Measurements from ENCODE around the gene SEL1L2.
A peak's percentile ranks its signal among the peaks of the same experiment; 100 is the strongest.

Gene SEL1L2

DNA sequence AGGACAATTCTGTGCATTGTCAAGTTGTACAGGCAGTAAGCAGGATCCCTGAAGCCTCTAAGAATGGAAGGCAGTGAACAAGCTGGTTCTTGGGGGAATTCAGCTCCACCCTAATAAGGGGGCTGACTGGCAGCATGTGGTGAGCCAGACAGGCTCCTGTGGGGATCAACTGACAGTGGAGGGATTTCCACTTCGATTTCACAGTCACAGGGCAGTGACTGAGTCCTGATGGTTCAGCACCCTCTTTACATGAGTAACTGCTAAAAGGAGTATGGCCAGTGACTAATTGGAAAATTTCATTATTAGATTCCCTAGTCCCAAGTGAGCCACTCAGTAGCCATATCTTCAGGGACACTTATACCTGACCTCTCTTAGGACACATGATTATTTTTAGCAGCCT is 127.2 kb downstream of the SEL1L2 start:
- DNase-seq: no peak

DNA sequence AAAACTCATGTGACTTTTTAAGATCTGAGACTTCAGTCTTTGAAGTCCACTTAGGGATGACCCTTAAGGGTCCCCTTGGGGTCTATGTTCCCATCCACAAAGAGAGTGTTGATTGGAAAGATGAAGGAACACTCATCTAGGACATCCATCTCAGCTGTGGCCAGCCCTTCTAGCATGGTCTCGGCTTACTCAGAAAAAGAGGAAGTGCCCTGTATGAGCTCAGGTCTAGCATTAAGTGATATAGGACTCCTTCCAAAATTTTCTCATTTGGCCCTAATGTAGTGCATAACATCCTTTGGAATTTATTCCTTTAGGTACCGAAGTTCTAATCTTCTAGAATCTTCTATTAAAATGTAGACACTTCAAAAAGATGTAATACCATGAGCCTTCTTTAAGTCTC is 128.2 kb downstream of the SEL1L2 start:
- no peak for DNase-seq

DNA sequence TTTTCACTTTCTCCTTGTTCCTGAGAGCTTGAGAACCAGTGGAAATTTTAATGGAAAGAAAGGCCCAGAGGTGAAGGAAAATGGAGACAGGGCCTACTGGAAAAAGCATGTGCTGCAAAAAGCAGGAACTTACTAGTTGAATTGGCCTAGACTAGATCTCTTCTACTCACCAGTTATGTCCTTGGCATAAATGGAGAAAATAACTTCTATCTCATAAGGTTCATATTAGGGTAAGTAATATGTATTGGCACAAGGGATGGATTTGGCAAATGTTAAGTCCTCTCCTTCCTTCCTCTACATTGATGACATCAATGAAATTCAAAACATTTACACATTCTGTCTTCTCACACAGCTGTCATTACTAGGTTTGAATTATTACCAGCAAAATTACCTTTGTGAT is 131.5 kb downstream of the SEL1L2 start:
- no peak for DNase-seq

DNA sequence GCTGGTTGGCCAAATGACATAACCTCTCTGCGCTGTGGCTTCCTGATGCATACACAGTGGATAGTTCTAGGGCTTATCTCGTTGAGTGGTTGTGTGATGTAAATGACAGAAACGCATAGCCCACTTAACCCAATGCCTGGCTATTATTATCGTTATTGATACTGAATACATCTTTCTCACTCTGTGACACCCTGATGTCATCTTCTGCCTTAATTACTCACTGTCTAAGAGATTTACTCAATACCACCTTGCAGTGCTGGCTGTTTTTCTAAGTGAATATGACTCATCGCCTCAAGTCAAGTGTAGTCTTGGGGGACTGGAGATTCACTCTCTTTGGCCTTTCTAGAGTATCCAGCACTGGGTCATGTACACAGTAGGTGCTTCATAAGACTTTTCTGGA is 132.0 kb downstream of the SEL1L2 start:
- DNase-seq: no peak

DNA sequence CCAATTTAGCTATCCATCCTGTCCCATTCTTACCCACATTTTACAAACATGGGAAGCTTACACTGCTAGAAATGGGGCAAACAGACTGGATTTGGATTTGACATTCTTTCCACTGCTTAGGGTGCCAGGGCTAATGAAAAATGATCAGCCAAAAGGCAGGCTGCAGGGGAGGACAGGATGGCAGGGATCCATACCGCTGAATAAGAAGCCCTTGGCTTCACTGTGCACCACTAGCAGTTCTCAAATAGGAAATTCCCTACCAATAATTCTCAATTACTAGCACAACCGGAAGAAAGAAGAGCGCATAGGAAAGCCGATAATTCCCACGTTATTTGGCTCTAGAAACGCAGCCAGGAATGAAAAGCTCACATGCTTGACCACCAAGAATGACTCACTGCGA is 132.5 kb downstream of the SEL1L2 start:
- no peak for DNase-seq

DNA sequence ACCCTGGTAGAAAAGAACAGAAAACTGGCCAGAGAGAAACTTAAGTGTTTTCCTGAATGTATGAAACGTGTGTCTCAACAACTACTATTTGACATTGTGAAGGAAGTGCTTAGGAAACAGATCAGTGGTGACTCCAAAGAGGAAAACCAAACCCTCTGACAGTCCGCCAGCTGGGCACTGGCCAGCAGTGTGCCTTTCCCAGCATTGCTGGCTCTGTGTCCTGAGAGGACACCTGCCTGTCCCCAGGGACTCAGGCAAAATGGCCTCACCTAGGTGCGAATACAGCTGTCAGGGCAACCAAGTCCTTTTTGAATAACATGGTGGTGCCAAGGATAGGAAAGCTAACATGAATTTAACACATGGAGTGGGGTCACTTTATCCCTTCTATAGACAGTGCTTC is 133.1 kb downstream of the SEL1L2 start:
- DNase-seq: no peak

DNA sequence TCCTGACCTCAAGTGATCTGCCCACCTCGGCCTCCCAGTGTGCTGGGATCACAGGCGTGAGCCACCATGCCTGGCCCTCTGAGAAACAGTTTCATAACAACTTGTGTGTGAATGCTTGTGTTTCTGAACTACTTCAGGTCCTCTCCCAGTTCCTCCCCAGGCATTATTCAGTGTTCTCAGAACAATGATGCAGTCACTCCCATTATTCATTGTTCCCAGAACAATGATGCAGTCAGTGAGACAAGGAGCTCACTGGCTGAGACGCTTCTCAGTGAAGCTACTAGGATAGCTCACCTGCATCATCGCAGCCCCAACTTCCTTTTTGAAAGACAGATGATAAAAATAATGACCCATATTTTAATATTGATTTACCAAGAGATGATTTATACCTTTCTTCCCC is 134.1 kb downstream of the SEL1L2 start:
- peak; percentile 15 to 63 for DNase-seq

DNA sequence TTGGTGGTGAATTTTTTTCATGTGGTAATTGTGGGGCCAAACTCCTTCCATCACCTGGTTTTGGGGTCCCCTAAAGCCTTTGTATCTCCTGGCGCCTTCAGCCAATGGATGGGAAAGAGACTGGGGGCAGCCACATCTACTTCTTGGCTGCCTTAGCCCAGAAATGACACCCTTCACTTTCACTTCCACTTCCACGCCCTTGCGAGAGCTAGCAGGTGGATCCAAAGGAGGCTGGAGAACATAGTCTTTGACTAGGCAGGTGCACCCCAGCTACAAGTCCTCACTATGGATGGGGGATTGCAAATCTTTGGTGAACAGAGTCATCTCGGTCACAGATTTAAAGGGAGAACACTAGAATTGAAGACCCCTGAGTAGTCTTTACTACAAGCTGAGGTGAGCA is 134.8 kb downstream of the SEL1L2 start:
- no peak for DNase-seq

DNA sequence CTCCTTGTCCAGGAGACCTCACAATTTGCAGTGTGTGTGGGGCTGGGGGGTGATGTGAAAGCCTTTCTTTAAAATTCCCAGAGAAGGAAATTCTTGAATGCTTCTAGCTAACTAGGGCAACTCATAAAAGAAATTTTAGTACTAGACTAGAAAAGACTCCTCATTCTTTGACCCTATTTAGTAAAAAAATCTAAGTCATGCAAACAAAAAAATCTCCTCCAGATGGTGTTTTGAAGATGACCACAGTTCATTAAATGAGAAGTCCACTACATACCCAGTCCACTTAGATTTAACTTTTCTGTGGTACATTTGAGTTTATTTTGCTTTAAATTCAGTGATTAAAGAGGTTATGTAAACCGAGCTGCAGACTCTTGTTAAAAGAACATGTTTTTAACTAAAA is 138.1 kb downstream of the SEL1L2 start:
- no peak for DNase-seq

DNA sequence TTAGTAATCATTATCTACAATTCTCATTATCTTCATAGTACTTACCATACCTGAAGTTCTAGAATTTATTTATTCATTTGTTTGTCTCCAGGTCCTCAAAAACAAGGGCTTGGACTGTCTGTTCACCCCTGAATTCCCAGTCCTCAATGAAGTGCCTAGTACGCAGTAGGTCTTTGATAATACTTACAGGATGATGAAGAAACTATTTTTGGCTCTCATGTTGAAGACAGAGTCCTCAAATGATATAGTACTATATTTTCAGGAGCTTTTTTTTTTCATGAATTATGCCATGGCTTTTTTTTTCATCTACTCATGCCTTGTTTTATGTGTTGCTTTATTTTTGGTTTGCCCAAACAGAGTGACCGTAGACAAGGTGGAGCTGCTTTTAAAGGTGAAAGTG is 139.1 kb downstream of the SEL1L2 start:
- no peak for DNase-seq

DNA sequence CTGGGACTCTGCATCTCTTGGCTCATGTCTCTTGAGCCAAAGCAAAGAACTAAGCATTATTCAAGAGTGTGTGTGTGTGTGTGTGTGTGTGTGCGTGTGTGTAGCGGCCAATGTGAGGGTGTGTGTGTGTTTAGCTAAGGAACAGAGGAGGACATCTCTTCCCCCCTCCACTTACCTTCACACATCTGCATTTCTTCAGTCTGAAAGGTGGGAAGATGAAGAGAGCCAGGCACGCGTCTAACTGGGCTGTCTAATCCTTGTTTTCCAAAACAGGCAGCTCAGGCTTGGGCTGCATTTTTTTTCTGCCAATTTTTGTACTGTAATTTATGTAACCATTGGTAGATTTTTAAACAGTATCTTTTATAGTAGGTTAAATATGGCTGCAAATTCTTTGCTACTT is 146.1 kb downstream of the SEL1L2 start:
- DNase-seq: no peak

DNA sequence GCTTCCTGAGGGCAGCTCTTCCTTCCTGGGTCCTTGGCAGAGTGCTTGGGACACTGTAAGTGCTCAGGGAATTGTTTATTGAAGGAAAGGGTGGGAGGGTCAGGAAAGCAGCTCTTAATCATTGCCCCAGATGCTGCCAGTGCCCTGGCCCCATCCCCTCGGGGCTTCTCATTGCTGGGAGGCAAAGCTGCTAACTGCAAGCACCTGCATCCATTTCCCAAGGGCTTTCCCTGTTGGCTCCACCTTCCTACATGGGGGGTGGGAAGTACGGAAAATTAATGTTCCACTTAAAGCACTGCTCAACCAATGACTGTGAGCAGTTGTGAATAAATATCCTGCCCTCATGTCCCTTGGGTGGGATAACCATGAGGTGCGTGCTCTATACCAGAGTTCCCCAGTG is 149.2 kb downstream of the SEL1L2 start:
- DNase-seq: no peak

DNA sequence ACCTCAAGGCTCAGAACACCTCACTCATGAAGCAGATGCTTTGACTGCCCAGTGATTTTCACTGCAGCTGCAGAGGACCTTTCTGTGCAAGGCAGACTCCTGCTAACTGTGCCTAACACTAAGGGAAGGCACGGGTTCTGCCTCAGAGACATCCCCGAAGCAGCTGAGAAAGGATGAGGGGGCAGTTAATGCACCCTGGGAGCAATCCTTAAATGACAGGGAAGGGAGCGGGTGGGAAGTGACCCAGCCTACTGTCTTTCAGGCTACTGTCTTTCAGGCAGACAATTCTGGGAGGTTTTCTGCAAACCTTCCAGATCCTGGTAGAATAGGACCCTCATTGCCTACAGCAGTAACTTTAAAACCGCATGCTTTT is 150.3 kb downstream of the SEL1L2 start:
- no peak for DNase-seq

DNA sequence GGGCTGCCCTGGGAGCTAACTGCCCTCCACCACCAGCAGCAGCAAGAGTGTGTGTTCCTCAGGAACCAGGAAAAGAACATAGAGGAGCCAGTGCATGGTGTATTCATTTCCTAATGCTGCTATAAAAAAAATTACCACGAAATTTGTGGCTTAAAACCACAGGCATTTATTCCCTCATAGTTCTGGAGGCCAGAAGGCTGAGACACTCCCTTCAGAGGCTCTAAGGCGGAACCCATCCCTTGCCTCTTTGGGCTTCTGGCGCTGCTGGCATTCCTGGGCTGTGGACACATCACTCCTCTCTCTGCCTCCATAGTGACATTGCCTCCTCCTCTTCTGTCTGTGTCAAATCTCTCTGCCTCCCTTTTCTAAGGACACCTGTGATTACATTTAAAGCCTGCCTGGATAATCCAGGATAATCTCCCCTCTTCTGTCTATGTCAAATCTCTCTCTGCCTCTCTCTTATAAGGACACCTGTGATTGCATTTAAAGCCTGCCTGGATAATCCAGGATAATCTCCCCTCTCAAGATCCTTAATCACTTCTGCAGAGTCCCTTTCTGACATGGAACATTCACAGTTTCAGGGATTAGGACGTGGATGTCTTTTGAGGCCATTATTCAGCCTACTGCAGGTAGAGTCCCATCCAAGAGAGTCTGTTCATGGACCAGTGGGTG is 150.9 kb downstream of the SEL1L2 start:
- DNase-seq: no peak

DNA sequence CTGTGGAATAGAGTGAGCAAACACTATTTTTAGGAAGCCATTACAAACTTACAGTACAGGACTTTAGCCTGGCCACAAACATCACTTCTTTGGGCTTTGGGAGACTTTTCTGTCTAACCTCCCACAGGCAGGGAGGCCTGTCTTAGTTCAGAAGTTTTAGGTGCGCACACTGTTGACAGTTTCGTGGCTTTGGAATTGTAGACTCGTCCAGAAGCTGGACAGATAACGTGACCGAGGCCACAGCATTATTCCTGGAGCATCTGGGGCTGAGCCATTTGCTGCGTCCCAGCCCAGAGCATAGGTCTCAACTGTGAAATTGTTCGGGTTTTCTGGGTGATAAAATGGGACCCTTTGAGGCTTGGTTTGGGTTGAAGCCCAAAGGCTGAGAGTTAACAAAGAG is 151.8 kb downstream of the SEL1L2 start:
- DNase-seq: no peak

DNA sequence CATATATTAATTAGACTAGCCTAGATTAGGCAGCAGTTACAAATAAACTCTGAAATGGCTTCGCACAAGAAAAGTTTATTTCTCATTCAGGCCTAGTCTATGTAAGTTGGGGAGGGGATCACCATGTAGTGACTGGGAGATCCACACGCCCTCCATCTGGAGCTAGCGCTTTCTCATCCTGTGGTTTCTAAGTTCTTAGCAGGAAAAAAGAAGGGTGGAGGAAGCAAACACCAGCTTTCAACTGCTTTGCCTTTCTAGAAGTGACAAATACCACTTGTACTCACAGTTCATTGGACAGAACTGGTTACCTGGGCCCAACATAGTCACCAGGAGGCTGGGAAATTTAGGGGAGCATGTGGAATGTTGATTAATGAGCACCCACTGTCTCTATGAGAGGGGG is 158.9 kb downstream of the SEL1L2 start:
- DNase-seq: no peak

DNA sequence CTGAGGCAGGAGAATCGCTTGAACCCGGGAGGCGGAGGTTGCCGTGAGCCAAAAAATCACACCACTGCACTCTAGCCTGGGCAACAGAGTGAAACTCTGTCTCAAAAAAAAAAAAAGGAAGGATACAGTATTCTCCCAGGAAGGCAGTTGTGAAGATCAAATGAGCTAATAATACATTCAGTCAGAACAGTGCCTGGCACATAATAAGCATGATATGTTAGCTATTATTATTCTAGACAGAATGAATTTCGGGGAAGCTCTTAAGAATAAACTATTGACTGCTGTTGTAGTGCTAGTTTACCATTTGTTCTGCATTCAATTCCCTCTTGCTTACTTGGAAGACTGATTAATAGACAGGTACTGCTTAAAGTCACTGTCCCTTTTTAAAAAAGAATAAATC is 164.9 kb downstream of the SEL1L2 start:
- DNase-seq: no peak

DNA sequence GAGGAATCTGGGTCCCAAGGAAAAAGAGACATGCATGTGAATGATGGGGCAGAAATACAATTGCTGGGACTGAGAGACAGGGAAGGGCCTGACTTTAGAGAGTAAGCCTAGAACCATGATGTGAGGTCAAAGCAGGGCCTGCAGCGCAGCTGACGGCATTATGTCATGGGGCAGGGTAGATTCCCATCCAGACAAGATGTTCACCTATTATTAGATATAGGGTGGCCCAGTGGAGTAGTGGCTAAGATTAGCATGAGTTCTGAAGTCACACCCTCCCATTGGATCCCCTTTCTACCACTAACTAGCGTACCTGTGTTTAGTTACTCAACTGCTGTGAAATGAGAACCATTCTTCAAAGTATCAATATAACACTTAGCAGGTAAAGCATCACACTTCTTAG is 166.0 kb downstream of the SEL1L2 start:
- DNase-seq: no peak

DNA sequence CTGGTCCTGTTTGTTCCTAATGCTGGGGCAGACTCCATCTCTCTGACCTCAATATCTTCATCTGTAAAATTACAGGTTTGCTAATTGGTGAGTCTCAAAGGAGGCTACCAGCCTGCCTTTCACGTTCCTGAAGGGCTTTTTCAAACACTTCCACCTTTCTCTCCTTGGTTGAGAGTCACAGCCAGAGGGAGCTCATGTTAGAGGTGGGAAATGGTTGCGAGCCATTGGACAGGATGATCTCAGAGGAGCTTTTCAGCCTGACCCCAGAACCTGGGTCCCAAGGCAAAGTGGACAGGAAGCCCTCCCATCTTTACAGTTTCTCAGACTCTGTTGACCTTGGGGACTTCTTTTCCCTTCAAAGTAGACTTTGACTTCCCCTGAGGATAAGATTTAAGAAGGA is 168.0 kb downstream of the SEL1L2 start:
- DNase-seq: no peak

DNA sequence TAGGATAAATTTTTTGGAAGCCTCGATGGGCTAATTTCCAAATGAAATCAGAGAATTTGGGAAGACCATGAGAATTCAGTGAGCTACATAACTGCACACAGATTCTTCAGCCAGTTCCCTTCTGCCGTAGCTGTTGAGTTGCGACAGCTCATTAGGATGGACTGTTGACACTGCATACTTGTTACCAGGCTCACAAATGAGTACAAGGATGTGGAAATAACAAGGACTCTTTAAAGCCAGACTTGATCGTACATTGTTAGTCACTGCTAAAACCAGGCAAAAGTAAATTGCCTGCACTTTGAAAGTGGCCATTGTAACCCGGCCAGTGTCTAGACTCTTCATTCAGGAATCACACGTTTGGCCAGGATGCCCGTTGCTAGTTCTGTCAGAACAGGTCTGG is 168.5 kb downstream of the SEL1L2 start:
- no peak for DNase-seq

DNA sequence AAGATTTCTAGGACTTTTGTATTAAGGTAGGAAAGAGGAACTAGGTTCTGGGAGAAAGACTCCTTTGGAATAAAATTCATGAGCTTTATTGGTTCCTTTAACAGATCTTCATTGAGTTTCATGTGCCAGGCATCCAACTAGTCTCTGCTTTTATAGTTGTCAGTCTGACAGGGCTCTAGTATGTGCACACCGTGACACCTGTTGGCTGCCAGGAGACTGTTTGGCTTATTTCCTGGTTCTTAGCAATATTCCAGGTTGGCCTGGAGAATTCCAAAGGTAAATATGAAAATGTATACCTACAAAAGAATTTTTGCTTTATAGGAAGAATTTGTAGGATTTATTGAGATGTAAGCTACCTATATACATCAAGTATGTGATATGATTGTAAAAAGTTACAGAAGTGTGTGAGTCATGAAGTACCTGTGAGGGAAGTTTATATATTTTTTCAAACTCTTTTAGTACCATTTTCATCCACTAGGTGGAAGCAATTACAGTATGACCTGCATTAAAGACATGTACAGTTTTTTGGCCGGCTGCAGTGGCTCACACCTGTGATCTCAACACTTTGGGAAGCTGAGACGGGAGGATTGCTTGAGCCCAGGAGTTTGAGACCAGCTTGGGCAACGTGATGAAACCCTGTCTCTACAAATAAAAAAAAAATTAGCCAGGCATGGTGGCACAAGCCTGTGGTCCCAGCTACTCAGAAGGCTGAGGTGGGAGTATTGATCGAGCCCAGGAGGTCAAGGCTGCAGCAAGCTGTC is 170.3 kb downstream of the SEL1L2 start:
- peak in 1 of 2 donors; percentile 36 for DNase-seq

DNA sequence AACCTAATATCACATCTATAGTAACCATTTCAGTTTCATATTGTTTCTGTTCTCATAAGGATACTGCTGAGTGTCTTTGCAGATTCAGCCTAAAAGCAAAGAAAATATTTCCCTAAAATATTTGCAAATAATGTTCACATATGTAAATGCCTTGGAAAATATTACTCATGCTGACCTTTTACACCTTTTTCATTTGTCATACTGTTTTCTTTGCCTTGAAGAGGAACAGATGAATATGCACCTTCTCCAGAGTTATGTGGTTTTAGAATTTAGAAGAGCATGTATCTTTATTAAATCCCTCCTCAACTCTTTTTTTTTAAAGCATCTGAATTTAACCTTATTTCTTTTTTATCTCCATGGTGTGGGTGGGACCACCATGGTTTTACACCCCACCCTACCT is 173.1 kb downstream of the SEL1L2 start:
- no peak for DNase-seq

DNA sequence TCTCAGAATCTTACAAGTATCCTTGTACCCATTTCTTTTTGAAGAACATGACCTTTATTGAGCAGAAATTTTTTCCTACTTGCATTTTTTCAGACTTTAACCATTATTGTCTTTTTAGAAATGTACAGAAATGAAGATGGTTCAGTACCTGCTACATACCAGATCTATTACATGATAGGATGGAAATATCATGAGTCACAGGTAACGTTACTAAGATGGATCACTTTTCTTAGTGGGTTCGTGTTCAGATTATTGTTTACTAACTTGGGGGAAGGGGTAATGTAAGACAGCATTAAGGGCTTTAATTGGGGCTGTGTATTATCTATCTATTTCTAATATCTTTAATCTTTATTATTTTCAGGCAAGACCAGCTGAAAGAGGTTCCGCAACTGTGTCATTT is 173.7 kb downstream of the SEL1L2 start:
- DNase-seq: no peak

DNA sequence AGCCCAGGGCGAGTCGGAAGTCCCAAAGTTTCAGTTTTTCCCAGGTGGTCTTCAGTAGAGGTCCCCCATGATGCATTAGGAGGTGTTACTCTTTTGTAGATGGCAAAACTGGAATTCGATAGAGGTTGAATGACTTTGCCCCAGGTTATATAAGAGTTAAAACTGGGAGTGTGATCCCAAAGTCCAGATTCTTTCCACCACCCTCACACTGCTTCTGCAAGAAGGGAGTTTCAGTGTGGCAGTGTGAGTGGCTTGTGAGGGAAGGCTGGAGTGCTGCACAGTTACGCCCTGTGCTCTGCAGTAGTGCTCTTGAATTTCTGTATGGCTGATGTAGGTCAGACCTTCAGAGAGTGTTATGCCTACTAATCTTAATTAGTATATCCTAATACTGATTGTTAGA is 175.7 kb downstream of the SEL1L2 start:
- no peak for DNase-seq

DNA sequence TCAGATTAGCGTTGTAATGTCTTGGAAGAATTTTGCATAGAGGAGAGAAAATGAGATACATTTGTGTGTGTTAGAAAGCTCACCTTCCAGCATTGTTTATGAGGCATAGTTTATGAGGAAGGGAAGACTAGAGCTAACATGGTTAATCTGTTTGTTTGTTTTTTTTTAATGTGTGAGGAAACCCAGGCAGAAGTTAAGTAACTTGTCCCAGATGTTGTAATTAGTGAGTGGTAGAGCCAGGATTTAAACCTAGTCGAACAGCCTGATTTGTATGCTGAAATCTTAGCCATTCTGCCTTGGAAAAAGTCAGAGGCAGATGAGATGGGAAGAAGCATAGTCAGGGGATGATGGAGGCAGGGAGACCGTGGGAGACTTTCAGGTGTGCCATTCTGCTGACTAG is 176.5 kb downstream of the SEL1L2 start:
- DNase-seq: no peak

All from hippocampal formation (tissue), 2 donors.